Stimulated activated CD4-positive, alpha-beta T cell treated with anti-CD3 and anti-CD28 coated beads, TNF-alpha, amount 100 ng/mL, for 1 hour (primary cell): Measurements from ENCODE around the gene GEMIN8.

Experiments
- DNase-seq, 3 donors: peaks; one replicate each; pipeline ENCODE4 v3.0.0-alpha.2; 2020; ENCODE audit warnings: low read depth in 3 of 3, low spot score in 1 of 3

Gene GEMIN8

DNA sequence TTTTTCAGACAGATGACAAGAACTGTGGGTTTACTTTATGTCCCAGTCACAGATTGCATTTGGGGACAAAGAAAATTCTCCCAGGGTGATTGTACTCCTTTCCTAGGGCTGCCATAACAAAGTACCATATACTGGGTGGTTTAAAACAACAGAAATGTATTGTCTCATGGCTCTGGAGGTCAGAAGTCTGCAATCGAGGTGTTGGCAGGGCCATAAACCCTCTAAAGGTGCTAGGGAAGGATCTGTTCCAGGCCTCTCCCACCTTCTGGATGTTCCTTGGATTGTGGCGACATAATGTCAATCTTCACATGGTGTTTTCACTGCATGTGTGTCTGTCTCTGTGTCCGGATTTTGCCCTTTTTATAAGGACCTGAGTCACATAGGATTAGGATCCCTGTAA lies 12.3 kb downstream of the GEMIN8 start:
- DNase-seq: no peak

DNA sequence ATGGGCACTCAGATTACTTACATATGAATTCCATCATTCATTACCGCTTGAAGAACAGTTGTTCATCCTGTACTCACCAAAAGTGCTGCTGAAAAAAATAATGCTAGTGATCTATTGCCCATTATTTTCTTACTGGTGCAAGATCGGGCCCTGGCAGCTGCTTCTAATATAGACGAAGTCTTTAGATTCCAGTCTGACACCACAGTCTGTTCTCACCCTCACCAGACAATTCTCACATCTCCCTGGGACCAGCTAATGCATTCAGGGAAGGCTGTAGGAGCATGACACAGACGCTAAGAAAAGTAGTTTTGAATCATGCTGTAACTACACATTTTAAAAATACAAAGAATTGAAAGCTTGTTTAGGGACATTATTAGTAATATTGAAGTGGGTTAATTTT lies 13.8 kb downstream of the GEMIN8 start:
- no peak for DNase-seq

GRCh38 chrX:14015294-14015693 lies 14.4 kb downstream of the GEMIN8 start:
- no peak for DNase-seq

DNA sequence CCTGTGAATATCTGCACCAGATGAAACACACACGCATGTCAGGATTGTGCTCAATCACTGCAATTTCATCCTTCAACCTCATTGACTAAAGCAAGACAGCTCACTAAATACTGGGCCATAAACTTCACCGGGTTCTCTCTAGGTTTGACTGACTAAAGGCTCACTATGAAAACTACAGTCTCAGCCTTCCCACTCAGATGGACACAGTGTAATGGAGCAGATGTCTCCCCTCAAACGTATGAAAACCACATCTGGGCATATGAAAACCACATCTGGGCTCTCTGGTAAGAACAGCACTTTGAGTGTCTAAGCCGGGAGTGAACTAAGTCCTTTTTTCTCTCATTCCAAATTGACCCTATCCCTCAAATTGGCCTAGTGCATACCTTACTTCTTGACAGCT lies 15.2 kb downstream of the GEMIN8 start:
- DNase-seq: no peak

GRCh38 chrX:14013054-14013453 lies 16.6 kb downstream of the GEMIN8 start:
- no peak for DNase-seq

DNA sequence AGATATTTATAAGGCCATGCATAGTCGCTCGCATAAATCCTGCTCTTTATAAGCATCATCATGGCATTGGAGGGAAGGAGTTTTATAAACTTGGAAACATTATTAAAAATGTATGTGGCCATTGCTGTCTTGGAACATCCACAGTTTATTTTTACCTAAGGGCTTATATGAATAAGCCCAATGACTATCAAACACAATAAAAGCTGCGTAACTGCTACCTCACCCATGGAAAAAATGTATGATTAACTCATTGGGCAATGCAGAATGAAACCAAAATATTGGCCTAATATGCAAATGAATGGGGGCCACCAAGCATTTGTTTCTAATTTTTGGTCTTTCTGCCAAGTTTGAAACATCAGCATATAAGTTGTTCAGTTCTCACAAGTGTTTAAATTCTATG lies 19.1 kb downstream of the GEMIN8 start:
- no peak for DNase-seq

DNA sequence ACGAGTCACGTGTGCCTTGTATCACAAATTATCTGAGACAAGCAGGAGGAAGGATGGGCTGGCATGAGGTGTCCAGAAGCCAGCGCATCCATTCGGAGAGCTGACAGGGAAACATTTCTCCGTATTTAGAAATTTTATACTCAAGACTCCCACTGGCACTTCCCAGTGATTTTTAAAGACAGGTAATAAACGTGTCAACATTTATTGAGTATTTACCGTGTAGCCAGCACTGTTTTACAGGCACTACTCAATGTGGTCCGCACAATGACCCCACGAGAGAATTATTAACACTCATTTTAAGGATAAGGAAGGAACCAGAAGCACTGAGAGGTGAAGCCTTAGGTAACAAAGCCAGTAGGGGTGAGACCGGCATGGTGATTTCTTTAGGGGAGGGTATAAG lies 23.2 kb downstream of the GEMIN8 start:
- no peak for DNase-seq

DNA sequence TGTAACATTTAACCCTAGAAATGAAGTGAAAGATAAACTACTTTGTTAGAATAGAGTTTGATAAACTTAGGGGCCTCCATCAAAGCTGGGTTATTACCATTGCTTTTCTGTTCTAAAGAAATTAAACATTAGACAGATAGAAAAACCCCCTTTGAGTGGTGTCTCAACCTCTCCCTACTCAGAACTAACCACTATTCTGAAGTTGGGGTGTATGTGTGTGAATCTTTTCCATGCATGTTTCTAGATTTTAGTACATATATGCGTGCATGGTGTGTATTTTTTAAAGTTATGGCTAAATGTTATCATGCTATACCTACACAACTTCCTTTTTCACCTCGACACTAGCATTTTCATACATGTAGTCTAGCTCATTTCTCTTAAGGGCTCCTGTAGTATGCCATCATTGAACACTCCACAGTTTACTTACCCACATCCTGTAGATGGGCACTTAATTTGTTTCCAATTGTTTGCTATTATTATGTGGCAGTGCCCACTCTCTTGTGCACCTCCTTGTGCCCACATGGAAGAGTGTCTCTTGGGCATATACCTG lies 25.7 kb downstream of the GEMIN8 start:
- DNase-seq: no peak

DNA sequence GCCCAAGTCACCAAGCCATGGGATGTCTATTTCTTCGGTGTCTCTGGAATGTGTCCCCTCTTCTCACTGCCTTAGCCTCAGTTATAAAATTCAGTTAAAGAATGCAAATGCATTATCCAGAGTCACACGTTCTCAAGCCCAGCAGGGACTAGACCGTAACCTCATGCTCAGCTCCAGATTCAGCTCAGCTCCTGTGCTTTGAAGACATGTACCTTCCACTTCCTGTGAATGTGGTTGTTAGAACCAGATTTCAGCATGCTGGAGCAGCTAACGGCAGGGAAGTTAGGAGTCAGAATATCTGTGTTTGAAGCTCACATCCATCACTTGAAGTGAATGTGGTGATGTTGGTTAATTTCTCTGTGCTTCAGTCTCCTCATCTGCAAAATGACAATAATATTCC lies 26.7 kb downstream of the GEMIN8 start:
- no peak for DNase-seq

GRCh38 chrX:13996650-13997049 lies 33.0 kb downstream of the GEMIN8 start:
- no peak for DNase-seq

- DNase-seq: no peak
Measured at GRCh38 chrX:13994536-13995080, 35.1 kb downstream of the GEMIN8 start.

- DNase-seq: no peak
Measured at GRCh38 chrX:13994104-13994503, 35.6 kb downstream of the GEMIN8 start.

DNA sequence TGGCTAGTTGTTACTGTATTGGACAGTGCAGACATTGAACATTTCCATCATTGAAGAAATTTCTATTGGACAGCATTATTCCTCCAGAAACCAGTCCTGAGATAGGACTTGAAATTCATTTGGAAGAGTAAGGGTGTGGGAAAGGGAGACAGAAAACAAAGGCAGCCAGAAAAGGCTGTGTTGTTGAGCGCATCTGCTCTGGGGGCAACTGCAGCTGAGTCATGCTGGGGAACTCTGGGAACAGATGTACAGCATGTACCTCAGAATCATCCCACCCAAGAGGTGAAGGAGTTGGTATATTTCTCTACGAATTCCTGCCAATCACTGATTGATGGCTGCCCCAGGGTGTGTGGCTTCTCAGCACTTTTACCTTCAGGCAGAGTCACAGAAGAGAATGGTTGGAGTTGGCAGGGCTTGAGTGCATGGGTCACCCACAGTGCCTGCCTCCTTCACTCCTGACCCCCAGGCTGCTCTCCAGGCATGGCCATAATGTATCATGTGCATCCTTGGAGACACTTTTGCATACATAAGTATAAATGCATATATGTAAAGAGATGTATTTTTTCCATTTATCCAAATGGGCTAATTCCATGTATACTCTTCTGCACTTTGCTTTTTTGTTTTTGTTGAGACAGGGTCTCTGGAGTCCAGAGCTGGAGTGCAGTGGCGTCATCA lies 39.4 kb downstream of the GEMIN8 start:
- DNase-seq: no peak

- no peak for DNase-seq
Measured at GRCh38 chrX:13985697-13986435, 43.8 kb downstream of the GEMIN8 start.

DNA sequence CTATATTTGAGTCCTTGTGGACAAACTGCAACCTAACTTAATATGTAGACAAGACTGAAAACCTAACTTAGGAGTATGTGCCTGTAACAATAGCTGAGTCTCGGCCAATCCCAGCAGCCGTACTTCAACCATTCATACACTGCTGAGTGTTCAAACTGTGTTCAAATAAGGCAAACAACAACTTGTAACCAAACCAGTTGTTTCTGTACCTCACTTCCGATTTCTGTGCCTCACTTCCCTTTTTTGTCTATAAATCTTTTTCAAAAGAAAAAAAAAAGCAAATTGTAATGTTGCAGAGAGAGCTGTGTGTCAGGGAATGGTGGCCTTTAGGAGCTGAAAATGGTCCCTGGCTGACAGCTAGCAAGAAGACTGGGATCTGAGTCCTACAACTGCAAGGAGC lies 46.0 kb downstream of the GEMIN8 start:
- DNase-seq: no peak

DNA sequence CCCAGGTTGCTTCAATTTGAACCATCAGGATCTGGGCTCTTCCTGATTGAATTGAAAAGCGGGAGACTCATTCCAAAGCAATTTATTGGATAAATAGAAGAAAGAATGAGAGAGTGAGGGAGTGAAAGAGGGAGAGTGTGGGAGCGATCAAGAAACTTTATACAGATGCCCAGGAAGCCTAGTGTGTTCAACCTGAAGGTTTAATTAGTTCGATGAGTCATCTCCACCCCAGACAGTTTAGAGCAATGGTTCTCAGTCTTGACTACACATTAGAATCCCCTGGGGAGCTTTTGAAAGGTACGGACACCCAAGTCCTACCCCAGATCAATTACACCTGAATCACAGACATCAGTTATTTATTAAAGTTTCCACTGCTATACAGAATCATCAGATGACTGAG lies 61.5 kb downstream of the GEMIN8 start:
- DNase-seq: no peak

DNA sequence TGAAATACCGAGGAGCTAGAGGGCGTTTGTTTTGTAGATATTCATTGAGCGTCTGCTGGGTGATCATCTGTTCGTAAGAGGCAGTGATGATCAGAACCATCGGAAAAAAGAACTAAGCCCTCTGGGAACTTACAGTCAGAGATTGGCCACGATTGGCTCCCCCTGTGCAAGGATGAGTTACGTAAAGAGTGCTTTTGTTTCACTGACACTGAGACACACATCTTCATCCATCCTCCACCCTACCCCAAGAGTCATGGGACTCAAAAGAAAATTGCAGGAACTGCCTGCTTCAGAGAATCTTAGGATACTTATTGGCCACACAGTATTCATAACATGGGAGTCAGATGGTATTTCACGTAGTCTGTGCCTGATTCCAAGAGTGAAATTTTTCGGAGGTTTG lies 62.1 kb downstream of the GEMIN8 start:
- no peak for DNase-seq

GRCh38 chrX:13966793-13967125 lies 62.9 kb downstream of the GEMIN8 start:
- DNase-seq: no peak

- no peak for DNase-seq
Measured at GRCh38 chrX:13966071-13966792, 63.5 kb downstream of the GEMIN8 start.

- no peak for DNase-seq
Measured at GRCh38 chrX:13965531-13965930, 64.2 kb downstream of the GEMIN8 start.

DNA sequence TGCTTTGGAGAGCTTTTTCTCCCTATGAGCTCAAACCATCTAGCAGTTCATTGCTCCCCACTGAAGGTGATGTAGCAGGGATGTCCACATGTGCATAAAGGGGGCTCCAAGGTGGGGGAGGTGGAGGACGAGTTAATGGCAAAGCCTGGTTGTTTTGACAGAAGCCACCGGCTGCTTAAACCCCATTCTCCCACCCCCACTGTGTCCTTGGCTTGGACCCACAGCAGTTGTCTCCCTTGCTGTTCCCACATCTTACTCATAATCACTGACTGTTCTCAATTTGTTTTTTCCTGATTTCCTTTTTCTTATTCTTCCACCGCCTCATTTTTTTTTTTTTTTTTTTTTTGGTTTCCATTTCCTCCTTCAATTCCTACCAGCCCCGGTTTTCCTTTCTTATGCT lies 72.7 kb downstream of the GEMIN8 start:
- no peak for DNase-seq
